GM12878 (cell line): ENCODE data around the gene DPF3. TPM values are rescaled to one million over a fixed set of nuclear protein-coding genes. Genes with fewer than 3 reads are reported as not detected.

Source experiments
- ATAC-seq: fragments of 200-7000 bp; cut with Tn5 transposase; 3 replicates; pipeline ENCODE4 v1.9.1; 2020; ENCODE audit warnings: mild to moderate bottlenecking, moderate library complexity
- BruUV-seq: library from RNA; stranded (reverse); fragments of 400-500 nt; replicated peaks from 2 replicates; lab custom pipeline; 2021; lab: Mats Ljungman, UMichigan
- CTCF ChIA-PET: fragments of 300-600 bp; sonication (Branson Sonifier 250); formaldehyde crosslinking; extraction: SDS; loops from one replicate; lab custom pipeline; 2021; ENCODE audit warnings: inconsistent platforms; lab: Yijun Ruan, JAX
- POLR2A ChIA-PET: fragments of 350-600 bp; formaldehyde crosslinking; extraction: SDS; loops from one replicate; lab custom pipeline; 2021; ENCODE audit warnings: inconsistent platforms; lab: Charles Lee
- RAD21 ChIA-PET: fragments of 300-600 bp; sonication (Branson Sonifier 250); formaldehyde crosslinking; loops from one replicate; lab custom pipeline; 2023; ENCODE audit warnings: antibody characterized with exemption; ENCODE audit not compliant: unreplicated experiment; lab: Charles Lee
- SMC1A ChIA-PET: fragments of 300-600 bp; sonication (Branson Sonifier 250); formaldehyde crosslinking; loops from one replicate; lab custom pipeline; 2023; ENCODE audit not compliant: unreplicated experiment, uncharacterized antibody; lab: Charles Lee
- DNase-seq: peaks from one replicate; pipeline ENCODE4 v3.0.0-alpha.2; 2011; ENCODE audit warnings: low read depth, low spot score
- FAIRE-seq: peaks from 3 replicates; lab custom pipeline; 2011; peaks lifted over from hg19 to GRCh38; lab: Jason Lieb, UNC
- H2AFZ ChIP-seq: 2 replicates; pipeline ENCODE4 v1.6.0; 2011; ENCODE audit warnings: low read depth, low read length, control low read depth; ENCODE audit not compliant: control insufficient read depth
- H3K27ac ChIP-seq: 2 replicates; pipeline ENCODE4 v1.5.1; 2011; ENCODE audit warnings: control low read depth; ENCODE audit not compliant: control insufficient read depth, insufficient read depth
- H3K27me3 ChIP-seq, 2 experiments: replicated peaks in 1 of 2; 2 replicates each; pipeline versions ENCODE4 v1.6.0 to v1.6.1; 2011; ENCODE audit warnings: low read length in 1 of 2; ENCODE audit not compliant: control insufficient read depth in 2 of 2, insufficient read depth in 2 of 2
- H3K36me3 ChIP-seq, 2 experiments: 2 replicates each; pipeline ENCODE4 v1.5.1; 2011; ENCODE audit warnings: low read length in 1 of 2; ENCODE audit not compliant: control insufficient read depth in 2 of 2, insufficient read depth in 2 of 2
- H3K4me1 ChIP-seq: 2 replicates; pipeline ENCODE4 v1.6.1; 2011; ENCODE audit warnings: mild to moderate bottlenecking, low read length, moderate library complexity, mixed read lengths; ENCODE audit not compliant: control insufficient read depth, insufficient read depth
- H3K4me2 ChIP-seq: 2 replicates; pipeline ENCODE4 v1.6.0; 2011; ENCODE audit warnings: control low read depth; ENCODE audit not compliant: control insufficient read depth, insufficient read depth
- H3K4me3 ChIP-seq: fragments of 200-600 bp; sonication (generic); 2 replicates; pipeline ENCODE4 v1.5.1; 2016
- H3K79me2 ChIP-seq: 2 replicates; pipeline ENCODE4 v1.6.0; 2011; ENCODE audit warnings: low read length; ENCODE audit not compliant: control insufficient read depth, insufficient read depth
- H3K9ac ChIP-seq: 2 replicates; pipeline ENCODE4 v1.8.0; 2011; ENCODE audit warnings: low read length, control low read depth, mixed read lengths; ENCODE audit not compliant: control insufficient read depth, insufficient read depth
- H3K9me3 ChIP-seq: replicated peaks from 3 replicates; pipeline ENCODE4 v1.5.1; 2011; ENCODE audit warnings: mild to moderate bottlenecking, low read length; ENCODE audit not compliant: control insufficient read depth, insufficient read depth
- H4K20me1 ChIP-seq: 2 replicates; pipeline ENCODE4 v1.6.0; 2011; ENCODE audit not compliant: control insufficient read depth, insufficient read depth
- CHD1 ChIP-seq: IDR thresholded peaks from 2 replicates; pipeline ENCODE4 v1.6.1; 2012; ENCODE audit warnings: low read depth, low read length, improper control_type of control experiment
- EZH2 ChIP-seq: IDR thresholded peaks from 2 replicates; pipeline ENCODE4 v1.6.1; 2012; ENCODE audit warnings: low read depth, mild to moderate bottlenecking, control low read depth, inconsistent platforms, low read length, borderline replicate concordance; ENCODE audit not compliant: control insufficient read depth
- SRF ChIP-seq, 2 experiments: IDR thresholded peaks; 2 replicates each; pipeline ENCODE4 v1.6.1; 2011; ENCODE audit warnings: low read depth in 2 of 2, low read length in 2 of 2, mild to moderate bottlenecking in 1 of 2, moderate library complexity in 1 of 2
- WGBS: methylation state at CpG from one replicate; pipeline ENCODE4 v1.1.6; 2016; ENCODE audit warnings: low lambda C conversion rate; ENCODE audit not compliant: insufficient replicate concordance, insufficient coverage; ENCODE audit errors: missing lambda C conversion rate; 5-methylcytosine and 5-hydroxymethylcytosine counted together
- in situ Hi-C: fragments of 300-500 bp; cut with MboI; formaldehyde crosslinking; loops from 9 replicates; pipeline ENCODE4 v1.14.3; 2018; ENCODE audit warnings: mixed read lengths
- intact Hi-C: fragments of 100-400 bp; cut with micrococcal nuclease; formaldehyde crosslinking; loops from one replicate; pipeline ENCODE4 v1.14.2; 2022; ENCODE audit not compliant: unreplicated experiment
- polyA plus RNA-seq, 11 experiments: library from polyadenylated mRNA; depleted of rRNA in 4 of 11; unstranded in 6 of 11; stranded (reverse) in 5 of 11; fragments of >200 nt; fragmentation: Nextera tagmentation in 4 of 11; fragmentation: Illumina TruSeq in 1 of 11; extraction: Ambion mirVana in 4 of 11; extraction: Trizol in 1 of 11; gene quantifications; 1 replicate in 1 of 11; 2 replicates in 10 of 11; pipeline versions ENCODE4 v1.2.1 to v1.2.3, GENCODE V29; 2011 to 2016; ENCODE audit warnings: inconsistent platforms in 2 of 11, missing spikeins in 2 of 11, low read depth in 1 of 11
- total RNA-seq, 4 experiments: library from RNA; depleted of rRNA in 3 of 4; stranded (reverse); fragments of >200 nt in 3 of 4; fragmentation: Illumina TruSeq in 1 of 4; extraction: Trizol in 1 of 4; gene quantifications; 2 replicates each; pipeline versions ENCODE4 v1.2.1 to v1.2.3, GENCODE V29; 2013 to 2021
- TF ChIP-seq, protein P1 (sequence below): fragments of 450-650 bp; IDR thresholded peaks from 2 replicates; pipeline ENCODE4 v1.6.1; 2017; ENCODE audit warnings: mild to moderate bottlenecking

The DPF3 gene
- total and polyA plus RNA-seq, 10 of the 15 experiments (the other 5 are each of a cell fraction or from before 2014, with no cell fraction given) = 0.69 to 8.0 (median 2.2) TPM

DNA sequence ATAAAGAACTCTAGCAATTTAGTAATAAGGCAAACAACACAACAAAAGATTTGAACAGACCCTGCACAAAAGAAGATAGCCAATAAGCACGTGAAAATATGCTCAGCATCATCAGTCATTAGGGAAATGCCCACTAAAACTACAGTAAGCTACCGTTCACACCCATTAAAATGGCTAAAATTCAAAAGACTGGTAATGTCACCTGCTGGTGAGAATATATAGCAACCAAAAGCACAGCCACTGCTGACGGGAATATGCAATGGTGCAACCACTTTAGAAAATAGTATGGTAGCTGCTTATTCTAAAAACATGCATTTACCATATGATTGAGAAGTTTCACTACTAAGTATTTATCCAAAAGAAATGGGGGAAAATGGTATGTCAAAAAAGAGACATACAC lies 74.9 kb downstream of the DPF3 start:
- Histone ChIP-seq H3K4me3 (no peak overlapping the region), H4K20me1 (no peaks in the 10 kb centered on the region), H3K27ac (no peak overlapping the region), H3K4me1 (peaks cover 6% of the 10 kb centered on the region), H3K4me2 (no peak overlapping the region), H3K27me3 (no peaks in the 10 kb centered on the region), H3K9me3 (peaks cover 3% of the 10 kb centered on the region; the same call in 2 of the 3 replicates), H2AFZ (no peak overlapping the region), H3K79me2 (no peaks in the 10 kb centered on the region), H3K9ac (no peak overlapping the region), H3K36me3 (no peaks in the 10 kb centered on the region)
- ChIA-PET CTCF (interaction anchor here (1.1 to 1.2 kb wide), 2 partner anchors 302 to 303 kb away, joined by 4 read pairs; no protein-coding TSS in a partner anchor), POLR2A (no interaction called here), RAD21 (interaction anchor here (0.9 to 1.0 kb wide), 2 partner anchors 305 to 343 kb away, joined by 3 read pairs; no protein-coding TSS in a partner anchor), SMC1A (interaction anchor here (0.6 to 0.7 kb wide), 2 partner anchors 311 to 393 kb away, joined by 3 read pairs; no protein-coding TSS in a partner anchor)
- BruUV-seq = no TSS peak
- in situ Hi-C loops = no loop called here
- TF ChIP-seq SRF (IDR thresholded peaks at IDR 0.05; ENCODE audit: low read depth in 2 of 2, low read length in 2 of 2) (no peak), CHD1 (no peak), EZH2 (no peak)
- TF ChIP-seq, protein P1, sequence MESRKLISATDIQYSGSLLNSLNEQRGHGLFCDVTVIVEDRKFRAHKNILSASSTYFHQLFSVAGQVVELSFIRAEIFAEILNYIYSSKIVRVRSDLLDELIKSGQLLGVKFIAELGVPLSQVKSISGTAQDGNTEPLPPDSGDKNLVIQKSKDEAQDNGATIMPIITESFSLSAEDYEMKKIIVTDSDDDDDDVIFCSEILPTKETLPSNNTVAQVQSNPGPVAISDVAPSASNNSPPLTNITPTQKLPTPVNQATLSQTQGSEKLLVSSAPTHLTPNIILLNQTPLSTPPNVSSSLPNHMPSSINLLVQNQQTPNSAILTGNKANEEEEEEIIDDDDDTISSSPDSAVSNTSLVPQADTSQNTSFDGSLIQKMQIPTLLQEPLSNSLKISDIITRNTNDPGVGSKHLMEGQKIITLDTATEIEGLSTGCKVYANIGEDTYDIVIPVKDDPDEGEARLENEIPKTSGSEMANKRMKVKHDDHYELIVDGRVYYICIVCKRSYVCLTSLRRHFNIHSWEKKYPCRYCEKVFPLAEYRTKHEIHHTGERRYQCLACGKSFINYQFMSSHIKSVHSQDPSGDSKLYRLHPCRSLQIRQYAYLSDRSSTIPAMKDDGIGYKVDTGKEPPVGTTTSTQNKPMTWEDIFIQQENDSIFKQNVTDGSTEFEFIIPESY = peak; percentile 30; the same call in 1 of the 2 replicates
- FAIRE-seq (no peak), DNase-seq (no peak), ATAC-seq (no peak)
- 82% methylated on average over 3 of the region's 3 CpGs for WGBS
- intact Hi-C loops = loop anchor here (10.0 kb wide), 1 partner anchor 304 kb away; no protein-coding TSS in a partner anchor
